ENCODE measurements around the gene CPPED1. TPM values are rescaled to one million over a fixed set of nuclear protein-coding genes. Genes with fewer than 3 reads are reported as not detected.

The CPPED1 gene
- total and polyA plus RNA-seq, 2 experiments from 2014 or later: 6.2 to 7.3 TPM

DNA sequence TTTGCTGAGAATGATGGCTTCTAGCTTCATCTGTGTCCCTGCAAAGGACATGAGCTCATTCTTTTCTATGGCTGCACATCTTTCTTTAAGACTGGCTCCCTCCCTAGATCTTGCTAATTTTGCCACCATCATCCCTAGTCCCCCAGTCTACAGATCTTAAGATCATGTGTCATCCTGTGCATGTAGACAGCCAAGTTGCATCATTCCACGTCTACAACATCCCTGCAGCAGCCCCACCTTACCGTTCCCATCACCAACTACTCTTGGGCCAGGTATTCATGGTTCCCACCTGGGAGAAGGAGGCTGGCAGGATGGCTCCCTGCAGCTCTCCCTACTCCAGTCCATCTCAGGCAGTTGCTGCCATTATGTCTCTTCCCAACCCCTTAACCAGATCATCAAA is 12.3 kb downstream of the CPPED1 start:
- no peaks in the 10 kb centered on the region for H3K9me2 ChIP-seq (ENCODE audit: insufficient read depth)
- Mint-ChIP-seq H3K27ac (no peak overlapping the region), H3K4me3 (no peak overlapping the region), H3K4me1 (peaks cover 2% of the 10 kb centered on the region; the same call in 2 of the 3 replicates), H3K36me3 (ENCODE audit: low read depth) (peaks cover 5% of the 10 kb centered on the region; the same call in 1 of the 3 replicates), H3K9me3 (peaks cover 10% of the 10 kb centered on the region; the same call in 1 of the 3 replicates), H3K27me3 (ENCODE audit: insufficient read depth, low read depth, poor library complexity) (peaks cover 2% of the 10 kb centered on the region)
- no peaks in the 10 kb centered on the region for H3K27me3 ChIP-seq (ENCODE audit: insufficient read depth)
- H2AFZ ChIP-seq: no peak overlapping the region
- DNase-seq (ENCODE audit: low spot score): no peak
- H3F3A ChIP-seq (replicated peaks; ENCODE audit: low read depth): no peaks in the 10 kb centered on the region
- no peak overlapping the region for H3K4me2 ChIP-seq
- no peak overlapping the region for H3K27ac ChIP-seq (ENCODE audit: low read depth)
- peaks cover 12% of the 10 kb centered on the region; the same call in 1 of the 2 replicates for H3K4me1 ChIP-seq (ENCODE audit: insufficient read depth)
- H4K20me1 ChIP-seq (replicated peaks; ENCODE audit: insufficient read depth): no peaks in the 10 kb centered on the region
- H3K36me3 ChIP-seq (ENCODE audit: insufficient read depth): no peaks in the 10 kb centered on the region
- no peak overlapping the region for H3K4me3 ChIP-seq
- no peak for ATAC-seq
- no peaks in the 10 kb centered on the region for H3K79me2 ChIP-seq (replicated peaks; ENCODE audit: insufficient read depth)
- no peak for TF ChIP-seq ZNF331 (CRISPR knock-in tag; IDR thresholded peaks at IDR 0.05; ENCODE audit: low read depth)
- no peak for TF ChIP-seq JUNB (IDR thresholded peaks at IDR 0.05; ENCODE audit: unreplicated experiment)
- TF ChIP-seq EZH2phosphoT487 (IDR thresholded peaks at IDR 0.05; ENCODE audit: unreplicated experiment): no peak
- TF ChIP-seq, protein P1, sequence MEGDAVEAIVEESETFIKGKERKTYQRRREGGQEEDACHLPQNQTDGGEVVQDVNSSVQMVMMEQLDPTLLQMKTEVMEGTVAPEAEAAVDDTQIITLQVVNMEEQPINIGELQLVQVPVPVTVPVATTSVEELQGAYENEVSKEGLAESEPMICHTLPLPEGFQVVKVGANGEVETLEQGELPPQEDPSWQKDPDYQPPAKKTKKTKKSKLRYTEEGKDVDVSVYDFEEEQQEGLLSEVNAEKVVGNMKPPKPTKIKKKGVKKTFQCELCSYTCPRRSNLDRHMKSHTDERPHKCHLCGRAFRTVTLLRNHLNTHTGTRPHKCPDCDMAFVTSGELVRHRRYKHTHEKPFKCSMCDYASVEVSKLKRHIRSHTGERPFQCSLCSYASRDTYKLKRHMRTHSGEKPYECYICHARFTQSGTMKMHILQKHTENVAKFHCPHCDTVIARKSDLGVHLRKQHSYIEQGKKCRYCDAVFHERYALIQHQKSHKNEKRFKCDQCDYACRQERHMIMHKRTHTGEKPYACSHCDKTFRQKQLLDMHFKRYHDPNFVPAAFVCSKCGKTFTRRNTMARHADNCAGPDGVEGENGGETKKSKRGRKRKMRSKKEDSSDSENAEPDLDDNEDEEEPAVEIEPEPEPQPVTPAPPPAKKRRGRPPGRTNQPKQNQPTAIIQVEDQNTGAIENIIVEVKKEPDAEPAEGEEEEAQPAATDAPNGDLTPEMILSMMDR (conservative IDR thresholded peaks at IDR 0.05; ENCODE audit: low read depth in 2 of 2): no peak
- TF ChIP-seq, protein P2, sequence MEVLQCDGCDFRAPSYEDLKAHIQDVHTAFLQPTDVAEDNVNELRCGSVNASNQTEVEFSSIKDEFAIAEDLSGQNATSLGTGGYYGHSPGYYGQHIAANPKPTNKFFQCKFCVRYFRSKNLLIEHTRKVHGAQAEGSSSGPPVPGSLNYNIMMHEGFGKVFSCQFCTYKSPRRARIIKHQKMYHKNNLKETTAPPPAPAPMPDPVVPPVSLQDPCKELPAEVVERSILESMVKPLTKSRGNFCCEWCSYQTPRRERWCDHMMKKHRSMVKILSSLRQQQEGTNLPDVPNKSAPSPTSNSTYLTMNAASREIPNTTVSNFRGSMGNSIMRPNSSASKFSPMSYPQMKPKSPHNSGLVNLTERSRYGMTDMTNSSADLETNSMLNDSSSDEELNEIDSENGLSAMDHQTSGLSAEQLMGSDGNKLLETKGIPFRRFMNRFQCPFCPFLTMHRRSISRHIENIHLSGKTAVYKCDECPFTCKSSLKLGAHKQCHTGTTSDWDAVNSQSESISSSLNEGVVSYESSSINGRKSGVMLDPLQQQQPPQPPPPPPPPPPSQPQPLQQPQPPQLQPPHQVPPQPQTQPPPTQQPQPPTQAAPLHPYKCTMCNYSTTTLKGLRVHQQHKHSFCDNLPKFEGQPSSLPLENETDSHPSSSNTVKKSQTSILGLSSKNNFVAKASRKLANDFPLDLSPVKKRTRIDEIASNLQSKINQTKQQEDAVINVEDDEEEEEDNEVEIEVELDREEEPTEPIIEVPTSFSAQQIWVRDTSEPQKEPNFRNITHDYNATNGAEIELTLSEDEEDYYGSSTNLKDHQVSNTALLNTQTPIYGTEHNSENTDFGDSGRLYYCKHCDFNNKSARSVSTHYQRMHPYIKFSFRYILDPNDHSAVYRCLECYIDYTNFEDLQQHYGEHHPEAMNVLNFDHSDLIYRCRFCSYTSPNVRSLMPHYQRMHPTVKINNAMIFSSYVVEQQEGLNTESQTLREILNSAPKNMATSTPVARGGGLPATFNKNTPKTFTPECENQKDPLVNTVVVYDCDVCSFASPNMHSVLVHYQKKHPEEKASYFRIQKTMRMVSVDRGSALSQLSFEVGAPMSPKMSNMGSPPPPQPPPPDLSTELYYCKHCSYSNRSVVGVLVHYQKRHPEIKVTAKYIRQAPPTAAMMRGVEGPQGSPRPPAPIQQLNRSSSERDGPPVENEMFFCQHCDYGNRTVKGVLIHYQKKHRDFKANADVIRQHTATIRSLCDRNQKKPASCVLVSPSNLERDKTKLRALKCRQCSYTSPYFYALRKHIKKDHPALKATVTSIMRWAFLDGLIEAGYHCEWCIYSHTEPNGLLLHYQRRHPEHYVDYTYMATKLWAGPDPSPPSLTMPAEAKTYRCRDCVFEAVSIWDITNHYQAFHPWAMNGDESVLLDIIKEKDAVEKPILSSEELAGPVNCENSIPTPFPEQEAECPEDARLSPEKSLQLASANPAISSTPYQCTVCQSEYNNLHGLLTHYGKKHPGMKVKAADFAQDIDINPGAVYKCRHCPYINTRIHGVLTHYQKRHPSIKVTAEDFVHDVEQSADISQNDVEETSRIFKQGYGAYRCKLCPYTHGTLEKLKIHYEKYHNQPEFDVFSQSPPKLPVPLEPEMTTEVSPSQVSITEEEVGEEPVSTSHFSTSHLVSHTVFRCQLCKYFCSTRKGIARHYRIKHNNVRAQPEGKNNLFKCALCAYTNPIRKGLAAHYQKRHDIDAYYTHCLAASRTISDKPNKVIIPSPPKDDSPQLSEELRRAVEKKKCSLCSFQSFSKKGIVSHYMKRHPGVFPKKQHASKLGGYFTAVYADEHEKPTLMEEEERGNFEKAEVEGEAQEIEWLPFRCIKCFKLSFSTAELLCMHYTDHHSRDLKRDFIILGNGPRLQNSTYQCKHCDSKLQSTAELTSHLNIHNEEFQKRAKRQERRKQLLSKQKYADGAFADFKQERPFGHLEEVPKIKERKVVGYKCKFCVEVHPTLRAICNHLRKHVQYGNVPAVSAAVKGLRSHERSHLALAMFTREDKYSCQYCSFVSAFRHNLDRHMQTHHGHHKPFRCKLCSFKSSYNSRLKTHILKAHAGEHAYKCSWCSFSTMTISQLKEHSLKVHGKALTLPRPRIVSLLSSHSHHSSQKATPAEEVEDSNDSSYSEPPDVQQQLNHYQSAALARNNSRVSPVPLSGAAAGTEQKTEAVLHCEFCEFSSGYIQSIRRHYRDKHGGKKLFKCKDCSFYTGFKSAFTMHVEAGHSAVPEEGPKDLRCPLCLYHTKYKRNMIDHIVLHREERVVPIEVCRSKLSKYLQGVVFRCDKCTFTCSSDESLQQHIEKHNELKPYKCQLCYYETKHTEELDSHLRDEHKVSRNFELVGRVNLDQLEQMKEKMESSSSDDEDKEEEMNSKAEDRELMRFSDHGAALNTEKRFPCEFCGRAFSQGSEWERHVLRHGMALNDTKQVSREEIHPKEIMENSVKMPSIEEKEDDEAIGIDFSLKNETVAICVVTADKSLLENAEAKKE (CRISPR knock-in tag; IDR thresholded peaks at IDR 0.05): no peak
- no peak for TF ChIP-seq POLR2AphosphoS5 (IDR thresholded peaks at IDR 0.05; ENCODE audit: low read depth)
- TF ChIP-seq CREB1 (CRISPR knock-in tag; IDR thresholded peaks at IDR 0.05; ENCODE audit: low read depth): no peak
- TF ChIP-seq, protein P3, sequence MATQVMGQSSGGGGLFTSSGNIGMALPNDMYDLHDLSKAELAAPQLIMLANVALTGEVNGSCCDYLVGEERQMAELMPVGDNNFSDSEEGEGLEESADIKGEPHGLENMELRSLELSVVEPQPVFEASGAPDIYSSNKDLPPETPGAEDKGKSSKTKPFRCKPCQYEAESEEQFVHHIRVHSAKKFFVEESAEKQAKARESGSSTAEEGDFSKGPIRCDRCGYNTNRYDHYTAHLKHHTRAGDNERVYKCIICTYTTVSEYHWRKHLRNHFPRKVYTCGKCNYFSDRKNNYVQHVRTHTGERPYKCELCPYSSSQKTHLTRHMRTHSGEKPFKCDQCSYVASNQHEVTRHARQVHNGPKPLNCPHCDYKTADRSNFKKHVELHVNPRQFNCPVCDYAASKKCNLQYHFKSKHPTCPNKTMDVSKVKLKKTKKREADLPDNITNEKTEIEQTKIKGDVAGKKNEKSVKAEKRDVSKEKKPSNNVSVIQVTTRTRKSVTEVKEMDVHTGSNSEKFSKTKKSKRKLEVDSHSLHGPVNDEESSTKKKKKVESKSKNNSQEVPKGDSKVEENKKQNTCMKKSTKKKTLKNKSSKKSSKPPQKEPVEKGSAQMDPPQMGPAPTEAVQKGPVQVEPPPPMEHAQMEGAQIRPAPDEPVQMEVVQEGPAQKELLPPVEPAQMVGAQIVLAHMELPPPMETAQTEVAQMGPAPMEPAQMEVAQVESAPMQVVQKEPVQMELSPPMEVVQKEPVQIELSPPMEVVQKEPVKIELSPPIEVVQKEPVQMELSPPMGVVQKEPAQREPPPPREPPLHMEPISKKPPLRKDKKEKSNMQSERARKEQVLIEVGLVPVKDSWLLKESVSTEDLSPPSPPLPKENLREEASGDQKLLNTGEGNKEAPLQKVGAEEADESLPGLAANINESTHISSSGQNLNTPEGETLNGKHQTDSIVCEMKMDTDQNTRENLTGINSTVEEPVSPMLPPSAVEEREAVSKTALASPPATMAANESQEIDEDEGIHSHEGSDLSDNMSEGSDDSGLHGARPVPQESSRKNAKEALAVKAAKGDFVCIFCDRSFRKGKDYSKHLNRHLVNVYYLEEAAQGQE (IDR thresholded peaks at IDR 0.05; ENCODE audit: unreplicated experiment): no peak
- TF ChIP-seq STAT1 (IDR thresholded peaks at IDR 0.05; ENCODE audit: unreplicated experiment): no peak
- no peak for TF ChIP-seq NANOG (IDR thresholded peaks at IDR 0.05; ENCODE audit: borderline replicate concordance)
- TF ChIP-seq, protein P4, sequence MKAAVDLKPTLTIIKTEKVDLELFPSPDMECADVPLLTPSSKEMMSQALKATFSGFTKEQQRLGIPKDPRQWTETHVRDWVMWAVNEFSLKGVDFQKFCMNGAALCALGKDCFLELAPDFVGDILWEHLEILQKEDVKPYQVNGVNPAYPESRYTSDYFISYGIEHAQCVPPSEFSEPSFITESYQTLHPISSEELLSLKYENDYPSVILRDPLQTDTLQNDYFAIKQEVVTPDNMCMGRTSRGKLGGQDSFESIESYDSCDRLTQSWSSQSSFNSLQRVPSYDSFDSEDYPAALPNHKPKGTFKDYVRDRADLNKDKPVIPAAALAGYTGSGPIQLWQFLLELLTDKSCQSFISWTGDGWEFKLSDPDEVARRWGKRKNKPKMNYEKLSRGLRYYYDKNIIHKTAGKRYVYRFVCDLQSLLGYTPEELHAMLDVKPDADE (IDR thresholded peaks at IDR 0.05): no peak
- no peak for TF ChIP-seq ZNF114 (CRISPR knock-in tag; IDR thresholded peaks at IDR 0.05)
- no peak for TF ChIP-seq EZH2 (IDR thresholded peaks at IDR 0.05; ENCODE audit: low read depth, unreplicated experiment)

All from GM23338 (cell line).